ENCODE results near the gene SNX24. TPM values are rescaled to one million over a fixed set of nuclear protein-coding genes. Genes with fewer than 3 reads are reported as not detected.

The SNX24 gene
- total RNA-seq, 1 experiment from 2014 or later: 13.9 TPM

DNA sequence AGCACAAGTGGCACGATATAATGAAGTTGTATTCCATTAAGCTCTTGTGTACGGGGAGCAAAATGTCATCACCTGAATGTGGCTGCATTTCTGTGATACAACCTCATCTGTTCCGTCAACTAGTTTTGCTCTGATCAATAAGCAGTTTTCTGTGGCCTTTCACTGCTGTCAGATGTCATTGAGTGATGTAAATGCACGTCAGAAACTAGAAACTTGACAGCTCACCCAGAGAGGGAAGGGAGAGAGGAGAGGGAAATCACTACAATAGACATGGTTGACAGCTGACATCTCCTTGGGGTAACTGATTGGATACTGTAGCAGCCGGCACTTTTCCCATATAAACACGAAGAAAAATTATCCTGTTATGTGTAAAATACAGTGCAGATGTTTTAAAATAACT lies 62.7 kb downstream of the SNX24 start:
- Mint-ChIP-seq H3K9me3 (peaks cover 7% of the 10 kb centered on the region in 2 experiments; a peak in 4 of 5 replicates), H3K4me3 (no peak overlapping the region), H3K27ac (no peak overlapping the region), H3K27me3 (ENCODE audit: low read depth) (no peaks in the 10 kb centered on the region), H3K4me1 (peaks cover 6 to 7% of the 10 kb centered on the region in 2 experiments), H3K36me3 (ENCODE audit: insufficient read depth in 1 of 3, low read depth in 3 of 3) (peaks cover 2 to 7% (median 6%) of the 10 kb centered on the region in 3 experiments; a peak in 5 of 7 replicates)
- WGBS (ENCODE audit: extremely low coverage, insufficient read length, low lambda C conversion rate): no CpG with 5 or more reads among the region's 6 CpGs
- no peak overlapping the region for H2AK5ac ChIP-seq (ENCODE audit: insufficient read length, low read length)
- H2BK5ac ChIP-seq (ENCODE audit: insufficient read length, low read length): no peak overlapping the region
- no peak overlapping the region for H3K27ac ChIP-seq (ENCODE audit: insufficient read length, low read depth, low read length)
- no peak overlapping the region for H4K5ac ChIP-seq (ENCODE audit: insufficient read length, low read depth, low read length)
- H3T11ph ChIP-seq (ENCODE audit: low read length): no peak overlapping the region
- no peak for TF ChIP-seq CTCF (conservative IDR thresholded peaks at IDR 0.05)
- H3K4me2 ChIP-seq (ENCODE audit: insufficient read depth, insufficient read length, low read length): no peak overlapping the region
- DNase-seq: no peak
- H2AFZ ChIP-seq (ENCODE audit: low read length): no peak overlapping the region
- no peaks in the 10 kb centered on the region for H3K79me1 ChIP-seq (ENCODE audit: insufficient read depth, low read depth, low read length, poor library complexity, severe bottlenecking)
- no peak overlapping the region for H4K8ac ChIP-seq (replicated peaks; ENCODE audit: insufficient read length, low read depth, low read length)
- H2BK12ac ChIP-seq (ENCODE audit: insufficient read length, low read depth, low read length): no peak overlapping the region
- no peaks in the 10 kb centered on the region for H3K9me3 ChIP-seq (ENCODE audit: control insufficient read depth, low read depth, low read length)
- no peaks in the 10 kb centered on the region for H3K23me2 ChIP-seq (ENCODE audit: insufficient read length, low read depth, low read length, poor library complexity, severe bottlenecking)
- H3K23ac ChIP-seq (ENCODE audit: insufficient read length, low read depth, low read length): no peak overlapping the region
- no peak overlapping the region for H3K4ac ChIP-seq (ENCODE audit: low read depth, low read length)
- no peak overlapping the region for H3K18ac ChIP-seq (ENCODE audit: insufficient read length, low read depth, low read length)
- H3K79me2 ChIP-seq (ENCODE audit: insufficient read depth, low read length): no peaks in the 10 kb centered on the region
- H3K56ac ChIP-seq (ENCODE audit: insufficient read length, low read depth, low read length): no peak overlapping the region
- H4K20me1 ChIP-seq (ENCODE audit: control insufficient read depth, insufficient read depth, insufficient read length): no peaks in the 10 kb centered on the region
- no peak overlapping the region for H3K14ac ChIP-seq (ENCODE audit: insufficient read depth, low read length)
- no peaks in the 10 kb centered on the region for H3K27me3 ChIP-seq (ENCODE audit: insufficient read depth, low read length)
- no peak overlapping the region for H2BK120ac ChIP-seq (ENCODE audit: low read depth, low read length, poor library complexity, severe bottlenecking)
- H3K4me1 ChIP-seq (ENCODE audit: insufficient read depth, low read length): no peaks in the 10 kb centered on the region
- no peak overlapping the region for H3K9ac ChIP-seq (ENCODE audit: extremely low read depth, insufficient read length, low read length)
- H2BK20ac ChIP-seq (ENCODE audit: low read depth, low read length, poor library complexity, severe bottlenecking): no peak overlapping the region
- no peak overlapping the region for H4K91ac ChIP-seq (ENCODE audit: insufficient read length, low read depth, low read length)
- no peak overlapping the region for H2BK15ac ChIP-seq (ENCODE audit: low read depth, low read length)
